GM18861 (cell line): ENCODE results near the gene ZSCAN16.

Experiments
- ATAC-seq: cut with Tn5 transposase; IDR thresholded peaks from one replicate; pipeline ENCODE4 v1.9.1; 2021; ENCODE audit not compliant: unreplicated experiment

Gene ZSCAN16

DNA sequence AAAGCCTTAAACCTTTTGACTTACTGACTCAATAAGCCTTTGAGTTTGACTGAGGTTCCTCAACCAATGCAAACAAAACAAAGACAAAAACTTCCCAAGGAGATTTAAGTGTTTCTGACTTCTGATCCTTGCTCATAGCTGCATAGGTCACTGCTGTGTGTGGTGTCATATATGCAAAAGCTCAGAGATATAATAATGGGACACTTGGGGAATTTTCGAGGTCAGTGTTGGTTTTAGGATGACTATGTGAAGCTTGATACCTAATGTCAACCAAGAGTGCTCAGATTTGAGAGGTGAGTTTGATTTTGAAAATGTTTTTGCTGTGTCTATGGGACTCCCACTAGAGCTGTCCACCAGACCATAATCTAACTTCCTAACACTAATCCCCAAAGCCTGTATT lies 43.5 kb downstream of the ZSCAN16 start:
- ATAC-seq, result no peak

GRCh38 chr6:28171271-28171670 lies 46.9 kb downstream of the ZSCAN16 start:
- ATAC-seq, result no peak

DNA sequence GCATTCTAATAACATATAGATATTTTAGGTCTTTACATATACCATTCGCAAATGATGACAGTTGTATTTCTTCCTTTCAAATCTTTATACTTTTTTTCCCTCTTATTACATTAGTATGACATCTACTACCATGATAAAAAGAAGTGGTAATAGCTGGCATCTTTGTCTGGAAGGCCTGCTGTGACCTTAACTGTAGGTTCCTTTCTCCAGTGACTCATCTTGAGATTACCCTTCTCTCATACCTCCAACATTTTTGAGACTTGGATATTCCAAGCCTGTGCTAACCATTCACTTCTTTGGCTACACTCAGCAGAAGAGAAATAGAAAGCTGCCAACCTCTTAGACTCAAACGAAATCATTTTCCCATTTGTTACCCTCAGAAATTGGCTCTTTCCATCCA lies 47.6 kb downstream of the ZSCAN16 start:
- no peak for ATAC-seq

GRCh38 chr6:28176373-28176772 lies 52.0 kb downstream of the ZSCAN16 start:
- no peak for ATAC-seq
